Measurements from ENCODE around the gene NCOA5.

- no peak for TF ChIP-seq MAX (IDR thresholded peaks at IDR 0.05)
- TF ChIP-seq ZBTB33 (IDR thresholded peaks at IDR 0.05), result no peak
- TF ChIP-seq RAD21 (IDR thresholded peaks at IDR 0.05), result no peak
Measured at GRCh38 chr20:46100988-46101387, 11.2 kb upstream of the NCOA5 start.
